HEK293 (cell line): ENCODE data around the gene SAMD4B.

ENCODE experiments used
- CTCF ChIA-PET: fragments of 350-600 bp; formaldehyde crosslinking; extraction: SDS; loops from one replicate; lab custom pipeline; 2021; ENCODE audit warnings: antibody characterized with exemption; lab: Yijun Ruan, JAX
- POLR2A ChIA-PET: fragments of 300-600 bp; formaldehyde crosslinking; extraction: SDS; loops from one replicate; lab custom pipeline; 2020; ENCODE audit warnings: antibody characterized with exemption, inconsistent platforms; lab: Yijun Ruan, JAX
- H3K27ac ChIP-seq: fragments of 200-500 bp; sonication (Bioruptor generic); 2 replicates; pipeline ENCODE4 v1.5.1; 2014; ENCODE audit warnings: low read depth, low read length, control low read depth, inconsistent platforms; ENCODE audit errors: extremely low read depth
- H3K36me3 ChIP-seq, 2 experiments: fragments of 200-500 bp in 1 of 2; sonication (Bioruptor generic) in 1 of 2; 1 replicate in 1 of 2; 2 replicates in 1 of 2; pipeline ENCODE4 v1.5.1; 2014 to 2017; ENCODE audit warnings: inconsistent platforms in 2 of 2, low read length in 2 of 2; ENCODE audit not compliant: control insufficient read depth in 2 of 2, insufficient read depth in 1 of 2
- H3K4me1 ChIP-seq: fragments of 200-500 bp; sonication (Bioruptor generic); 2 replicates; pipeline ENCODE4 v1.5.1; 2014; ENCODE audit warnings: mild to moderate bottlenecking, low read length, inconsistent platforms; ENCODE audit not compliant: control insufficient read depth, insufficient read depth
- H3K4me3 ChIP-seq: 2 replicates; pipeline ENCODE4 v1.5.1; 2011; ENCODE audit warnings: low read depth, mild to moderate bottlenecking, control low read depth, low read length, moderate library complexity
- H3K9me3 ChIP-seq: fragments of 200-500 bp; sonication (Bioruptor generic); 2 replicates; pipeline ENCODE4 v1.5.1; 2014; ENCODE audit warnings: low read depth, low read length, inconsistent platforms; ENCODE audit not compliant: control insufficient read depth, insufficient read depth
- CTCF ChIP-seq: fragments of 450-650 bp; formaldehyde crosslinking; IDR thresholded peaks from 2 replicates; pipeline ENCODE4 v1.5.1; 2016; ENCODE audit warnings: missing biosample characterization, missing genetic modification characterization
- GLIS1 ChIP-seq: fragments of 450-650 bp; formaldehyde crosslinking; IDR thresholded peaks from 2 replicates; pipeline ENCODE4 v1.5.1; 2016; ENCODE audit warnings: missing biosample characterization, missing genetic modification characterization
- KLF1 ChIP-seq: fragments of 450-650 bp; formaldehyde crosslinking; IDR thresholded peaks from 2 replicates; pipeline ENCODE4 v1.5.1; 2016; ENCODE audit warnings: missing biosample characterization, missing genetic modification characterization
- KLF7 ChIP-seq: fragments of 450-650 bp; formaldehyde crosslinking; IDR thresholded peaks from 2 replicates; pipeline ENCODE4 v1.5.1; 2016; ENCODE audit warnings: missing biosample characterization, missing genetic modification characterization, borderline replicate concordance
- SP2 ChIP-seq: fragments of 450-650 bp; formaldehyde crosslinking; IDR thresholded peaks from 2 replicates; pipeline ENCODE4 v1.5.1; 2016; ENCODE audit warnings: missing biosample characterization, missing genetic modification characterization
- WT1 ChIP-seq: fragments of 450-650 bp; formaldehyde crosslinking; IDR thresholded peaks from 2 replicates; pipeline ENCODE4 v1.5.1; 2016; ENCODE audit warnings: missing biosample characterization, missing genetic modification characterization
- ZBTB11 ChIP-seq: fragments of 450-650 bp; formaldehyde crosslinking; conservative IDR thresholded peaks from 2 replicates; pipeline ENCODE4 v1.5.1; 2016; ENCODE audit warnings: low read depth, missing biosample characterization, missing genetic modification characterization
- ZBTB20 ChIP-seq: fragments of 450-650 bp; formaldehyde crosslinking; IDR thresholded peaks from 2 replicates; pipeline ENCODE4 v1.5.1; 2016; ENCODE audit warnings: missing biosample characterization, missing genetic modification characterization
- ZBTB21 ChIP-seq: fragments of 450-650 bp; formaldehyde crosslinking; IDR thresholded peaks from 2 replicates; pipeline ENCODE4 v1.5.1; 2017; ENCODE audit warnings: missing biosample characterization, missing genetic modification characterization
- ZBTB7A ChIP-seq: fragments of 450-650 bp; formaldehyde crosslinking; IDR thresholded peaks from 2 replicates; pipeline ENCODE4 v1.5.1; 2016; ENCODE audit warnings: low read depth, missing biosample characterization, missing genetic modification characterization
- ZFHX2 ChIP-seq: fragments of 450-650 bp; formaldehyde crosslinking; conservative IDR thresholded peaks from 2 replicates; pipeline ENCODE4 v1.5.1; 2016; ENCODE audit warnings: missing biosample characterization, missing genetic modification characterization
- ZNF140 ChIP-seq: fragments of 450-650 bp; formaldehyde crosslinking; IDR thresholded peaks from 2 replicates; pipeline ENCODE4 v1.5.1; 2016; ENCODE audit warnings: missing biosample characterization, missing genetic modification characterization
- ZNF211 ChIP-seq: fragments of 450-650 bp; formaldehyde crosslinking; IDR thresholded peaks from 2 replicates; pipeline ENCODE4 v1.5.1; 2016; ENCODE audit warnings: low read depth, missing biosample characterization, missing genetic modification characterization
- ZNF24 ChIP-seq: fragments of 450-650 bp; formaldehyde crosslinking; IDR thresholded peaks from 2 replicates; pipeline ENCODE4 v1.5.1; 2016; ENCODE audit warnings: missing biosample characterization, missing genetic modification characterization
- ZNF274 ChIP-seq, 2 experiments: fragments of 200-500 bp in 1 of 2; fragments of 450-650 bp in 1 of 2; sonication (Bioruptor generic) in 1 of 2; formaldehyde crosslinking in 1 of 2; IDR thresholded peaks; 2 replicates each; pipeline versions ENCODE4 v1.5.1 to v1.6.1; 2014 to 2016; ENCODE audit warnings: borderline replicate concordance in 1 of 2, inconsistent platforms in 1 of 2, low read length in 1 of 2, missing biosample characterization in 1 of 2, missing genetic modification characterization in 1 of 2
- ZNF302 ChIP-seq: fragments of 450-650 bp; formaldehyde crosslinking; IDR thresholded peaks from 2 replicates; pipeline ENCODE4 v1.5.1; 2016; ENCODE audit warnings: missing biosample characterization, missing genetic modification characterization, low read depth
- ZNF311 ChIP-seq: fragments of 450-650 bp; formaldehyde crosslinking; IDR thresholded peaks from 2 replicates; pipeline ENCODE4 v1.5.1; 2017; ENCODE audit warnings: missing biosample characterization, missing genetic modification characterization, borderline replicate concordance
- ZNF404 ChIP-seq: fragments of 450-650 bp; formaldehyde crosslinking; IDR thresholded peaks from 2 replicates; pipeline ENCODE4 v1.5.1; 2017; ENCODE audit warnings: missing biosample characterization, missing genetic modification characterization
- ZNF433 ChIP-seq: fragments of 450-650 bp; formaldehyde crosslinking; IDR thresholded peaks from 2 replicates; pipeline ENCODE4 v1.5.1; 2016; ENCODE audit warnings: missing biosample characterization, missing genetic modification characterization, low read depth
- ZNF510 ChIP-seq: fragments of 450-650 bp; formaldehyde crosslinking; IDR thresholded peaks from 2 replicates; pipeline ENCODE4 v1.5.1; 2018; ENCODE audit warnings: mild to moderate bottlenecking, missing genetic modification characterization, missing biosample characterization; ENCODE audit not compliant: insufficient replicate concordance
- ZNF513 ChIP-seq: fragments of 450-650 bp; IDR thresholded peaks from 2 replicates; pipeline ENCODE4 v1.5.1; 2018; ENCODE audit warnings: missing biosample characterization, missing genetic modification characterization
- ZNF544 ChIP-seq: fragments of 450-650 bp; formaldehyde crosslinking; IDR thresholded peaks from 2 replicates; pipeline ENCODE4 v1.5.0; 2017; ENCODE audit warnings: missing biosample characterization, missing genetic modification characterization
- ZNF549 ChIP-seq: fragments of 450-650 bp; IDR thresholded peaks from 2 replicates; pipeline ENCODE4 v1.5.1; 2018; ENCODE audit warnings: missing biosample characterization, missing genetic modification characterization, mild to moderate bottlenecking, inconsistent platforms, moderate library complexity
- ZNF623 ChIP-seq: fragments of 450-650 bp; formaldehyde crosslinking; IDR thresholded peaks from 2 replicates; pipeline ENCODE4 v1.5.1; 2016; ENCODE audit warnings: missing biosample characterization, missing genetic modification characterization
- ZNF654 ChIP-seq: fragments of 450-650 bp; formaldehyde crosslinking; IDR thresholded peaks from 2 replicates; pipeline ENCODE4 v1.5.1; 2016; ENCODE audit warnings: low read depth, missing biosample characterization, missing genetic modification characterization
- ZNF707 ChIP-seq: fragments of 450-650 bp; formaldehyde crosslinking; IDR thresholded peaks from 2 replicates; pipeline ENCODE4 v1.5.1; 2016; ENCODE audit warnings: missing biosample characterization, missing genetic modification characterization
- ZNF843 ChIP-seq: fragments of 450-650 bp; formaldehyde crosslinking; IDR thresholded peaks from 2 replicates; pipeline ENCODE4 v1.5.1; 2016; ENCODE audit warnings: missing biosample characterization, missing genetic modification characterization
- ZSCAN18 ChIP-seq: fragments of 450-650 bp; formaldehyde crosslinking; IDR thresholded peaks from 2 replicates; pipeline ENCODE4 v1.5.1; 2016; ENCODE audit warnings: missing biosample characterization, missing genetic modification characterization
- ZSCAN23 ChIP-seq: fragments of 450-650 bp; formaldehyde crosslinking; IDR thresholded peaks from 2 replicates; pipeline ENCODE4 v1.5.1; 2016; ENCODE audit warnings: missing biosample characterization, missing genetic modification characterization

Gene SAMD4B

DNA sequence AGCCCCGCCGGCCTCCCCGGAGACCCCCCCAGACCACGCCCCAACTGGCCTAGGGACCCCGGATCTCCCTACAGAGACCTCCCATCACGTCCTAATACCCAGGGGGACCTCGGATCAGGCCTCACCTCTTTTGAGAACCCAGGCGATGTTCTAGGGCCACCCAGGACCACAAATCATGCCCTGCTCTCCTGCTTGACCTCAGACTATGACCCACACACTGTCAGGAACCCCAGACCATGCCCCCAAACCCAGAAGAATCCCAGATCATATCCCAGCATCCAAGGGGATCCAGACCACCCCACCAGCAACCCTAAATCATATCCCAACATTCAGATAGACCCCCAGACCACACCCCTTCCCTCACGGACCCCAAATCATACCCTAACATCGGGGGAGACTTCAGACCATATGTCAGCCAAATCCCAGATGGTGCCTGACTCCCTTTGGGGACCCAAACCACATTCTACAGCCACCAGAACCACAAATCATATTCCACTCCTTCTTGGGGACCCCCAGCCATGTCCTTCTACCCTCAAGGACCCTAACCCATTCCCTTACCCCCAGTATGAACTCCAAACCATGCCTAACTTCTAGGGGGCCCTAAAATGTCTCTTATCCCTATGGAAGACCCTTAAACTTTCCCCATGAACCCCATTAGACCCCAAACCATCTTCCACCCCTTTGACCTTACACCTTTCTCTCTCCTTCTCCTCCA lies 20.9 kb upstream of the SAMD4B start:
- ChIA-PET POLR2A (interaction anchor here (0.6 to 1.1 kb wide), 5 partner anchors 11 to 115 kb away, joined by 3 to 7 read pairs (median 3); partner anchors contain the start of genes RPS16 and SAMD4B), CTCF (interaction anchor here (0.8 kb wide), 1 partner anchor 123 kb away, joined by 3 read pairs; no protein-coding TSS in a partner anchor)
- H3K36me3 ChIP-seq: peaks cover 18 to 22% of the 10 kb centered on the region in 2 experiments
- H3K4me3 ChIP-seq: 0 out of 2 replicates have a peak overlapping the region, but pooled peaks have one; percentile 1
- H3K27ac ChIP-seq: no peak overlapping the region
- H3K4me1 ChIP-seq: peaks cover 9% of the 10 kb centered on the region
- H3K9me3 ChIP-seq: no peaks in the 10 kb centered on the region
- no peak for TF ChIP-seq ZNF274 (IDR thresholded peaks at IDR 0.05; ENCODE audit: low read length)
- TF ChIP-seq ZNF274 (tag by site-specific recombination; IDR thresholded peaks at IDR 0.05; ENCODE audit: borderline replicate concordance): no peak; the same call in 1 of the 2 replicates
- TF ChIP-seq ZNF654: no peak
- TF ChIP-seq KLF7: peak; percentile 68; the same call in 1 of the 2 replicates
- TF ChIP-seq ZNF404 (tag by site-specific recombination): 0 out of 2 replicates have a peak, but pooled peaks have one; percentile 6
- peak; percentile 81; the same call in 1 of the 2 replicates for TF ChIP-seq ZSCAN18 (tag by site-specific recombination)
- peak; percentile 28; the same call in 1 of the 2 replicates for TF ChIP-seq ZBTB21 (tag by site-specific recombination)
- no peak for TF ChIP-seq ZNF140
- no peak; the same call in 1 of the 2 replicates for TF ChIP-seq ZBTB11 (tag by site-specific recombination)
- TF ChIP-seq ZSCAN23 (tag by site-specific recombination): no peak
- no peak for TF ChIP-seq ZNF311 (tag by site-specific recombination)
- TF ChIP-seq CTCF (tag by site-specific recombination): no peak
- peak; percentile 55 for TF ChIP-seq KLF1 (tag by site-specific recombination)
- peak; percentile 69 for TF ChIP-seq GLIS1 (tag by site-specific recombination)
- peak; percentile 93 for TF ChIP-seq ZBTB7A (tag by site-specific recombination)
- TF ChIP-seq ZNF513 (tag by site-specific recombination): no peak
- peak; percentile 12 for TF ChIP-seq SP2 (tag by site-specific recombination)
- peak; percentile 72; the same call in 1 of the 2 replicates for TF ChIP-seq ZBTB20
- peak; percentile 51; the same call in 1 of the 2 replicates for TF ChIP-seq ZNF211 (tag by site-specific recombination)
- TF ChIP-seq ZNF433 (tag by site-specific recombination): no peak
- peak; percentile 22; the same call in 1 of the 2 replicates for TF ChIP-seq ZFHX2 (tag by site-specific recombination)
- no peak for TF ChIP-seq WT1 (tag by site-specific recombination)
- no peak for TF ChIP-seq ZNF544 (tag by site-specific recombination)
- TF ChIP-seq ZNF549 (tag by site-specific recombination): no peak
- no peak; the same call in 1 of the 2 replicates for TF ChIP-seq ZNF843 (tag by site-specific recombination)
- peak; percentile 28; the same call in 1 of the 2 replicates for TF ChIP-seq ZNF623 (tag by site-specific recombination)
- TF ChIP-seq ZNF302 (tag by site-specific recombination): peak; percentile 56; the same call in 1 of the 2 replicates
- no peak for TF ChIP-seq ZNF707
- TF ChIP-seq ZNF510 (tag by site-specific recombination): no peak
- TF ChIP-seq ZNF24: no peak
